T-cell (primary cell): ENCODE data around the gene COMMD7. TPM values are rescaled to one million over a fixed set of nuclear protein-coding genes. Genes with fewer than 3 reads are reported as not detected.
A peak's percentile ranks its signal among the peaks of the same experiment; 100 is the strongest.

Experiments
- ATAC-seq, 4 experiments: fragments of 200-7000 bp in 3 of 4; fragments of 150-1000 bp in 1 of 4; cut with Tn5 transposase; replicated peaks in 1 of 4; 1 replicate in 3 of 4; 2 replicates in 1 of 4; pipeline ENCODE4 v1.10.0; 2021; ENCODE audit warnings: moderate library complexity in 3 of 4, mild to moderate bottlenecking in 2 of 4, moderate number of reproducible peaks in 1 of 4
- CTCF ChIA-PET, 2 donors: fragments of 300-600 bp; sonication (Branson Sonifier 250); formaldehyde crosslinking; loops; one replicate each; lab custom pipeline; 2022; ENCODE audit warnings: antibody characterized with exemption in 2 of 2; lab: Charles Lee
- POLR2A ChIA-PET, 2 donors: fragments of 300-600 bp; sonication (Branson Sonifier 250); formaldehyde crosslinking; loops; one replicate each; lab custom pipeline; 2022; ENCODE audit warnings: antibody characterized with exemption in 2 of 2; lab: Charles Lee
- DNase-seq, 35 experiments: peaks; one replicate each; pipeline versions ENCODE4 v3.0.0 to v3.0.0-alpha.2; 2013 to 2023
- H3K27ac ChIP-seq: one replicate; pipeline ENCODE4 v1.5.1; 2013; ENCODE audit warnings: low read length
- H3K27me3 ChIP-seq, 2 experiments: replicated peaks in 1 of 2; 1 replicate in 1 of 2; 2 replicates in 1 of 2; pipeline versions ENCODE4 v1.6.1 to v1.7.0; 2013; ENCODE audit warnings: low read length in 1 of 2, mixed read lengths in 1 of 2; ENCODE audit not compliant: control insufficient read depth in 2 of 2, insufficient read depth in 2 of 2; ENCODE audit errors: extremely low read depth in 1 of 2
- H3K36me3 ChIP-seq, 2 donors: 1 replicate in 1 of 2; 2 replicates in 1 of 2; pipeline versions ENCODE4 v1.6.1 to v1.7.0; 2013; ENCODE audit warnings: low read length in 1 of 2; ENCODE audit not compliant: control insufficient read depth in 2 of 2, insufficient read depth in 1 of 2; ENCODE audit errors: extremely low read depth in 1 of 2
- H3K4me1 ChIP-seq, 2 experiments: 1 replicate in 1 of 2; 2 replicates in 1 of 2; pipeline versions ENCODE4 v1.6.1 to v1.7.0; 2013; ENCODE audit warnings: low read length in 2 of 2, mixed read lengths in 1 of 2; ENCODE audit not compliant: insufficient read depth in 2 of 2, control insufficient read depth in 1 of 2; ENCODE audit errors: extremely low read depth in 1 of 2
- H3K4me3 ChIP-seq, 2 donors: 1 replicate in 1 of 2; 2 replicates in 1 of 2; pipeline versions ENCODE4 v1.5.1 to v1.7.0; 2013; ENCODE audit warnings: mild to moderate bottlenecking in 2 of 2, low read length in 1 of 2, moderate library complexity in 1 of 2; ENCODE audit not compliant: control insufficient read depth in 1 of 2; ENCODE audit errors: extremely low read depth in 1 of 2
- H3K9me3 ChIP-seq: 2 replicates; pipeline ENCODE4 v1.7.0; 2013
- H3K27ac Mint-ChIP-seq, 2 donors: one replicate each; pipeline ENCODE4 v1.8.0; 2020 to 2021; ENCODE audit warnings: mild to moderate bottlenecking in 2 of 2, mixed read lengths in 2 of 2
- H3K27me3 Mint-ChIP-seq, 2 donors: one replicate each; pipeline ENCODE4 v1.8.0; 2021 to 2022; ENCODE audit warnings: mixed read lengths in 2 of 2
- H3K36me3 Mint-ChIP-seq: one replicate; pipeline ENCODE4 v1.8.0; 2021; ENCODE audit warnings: mixed read lengths
- H3K4me1 Mint-ChIP-seq, 3 donors: one replicate each; pipeline ENCODE4 v1.8.0; 2020 to 2022; ENCODE audit warnings: mixed read lengths in 3 of 3, mild to moderate bottlenecking in 1 of 3
- H3K4me3 Mint-ChIP-seq, 3 donors: one replicate each; pipeline ENCODE4 v1.8.0; 2020 to 2022; ENCODE audit warnings: mild to moderate bottlenecking in 3 of 3, mixed read lengths in 3 of 3, moderate library complexity in 3 of 3
- H3K9me3 Mint-ChIP-seq, 3 donors: one replicate each; pipeline ENCODE4 v1.8.0; 2020 to 2022; ENCODE audit warnings: mixed read lengths in 3 of 3
- WGBS: methylation state at CpG from one replicate; pipeline ENCODE4 v1.1.5; 2013; ENCODE audit warnings: missing lambda C conversion rate; ENCODE audit not compliant: insufficient coverage; 5-methylcytosine and 5-hydroxymethylcytosine counted together
- total RNA-seq, 35 experiments: library from RNA in 6 of 35; stranded (reverse) in 6 of 35; fragments of 120-200 nt in 1 of 35; gene quantifications; one replicate each; pipeline versions ENCODE4 v1.2.1 to v1.2.4 and lab custom pipeline; 2013 to 2026

The COMMD7 gene
- total RNA-seq (10 to 100 TPM; 35.5 to 48.1 (median 37.4) TPM), total RNA-seq (lab: John Stamatoyannopoulos, UW) (6.7 to 23.6 (median 15.8) reads per million in 29 experiments)
- total RNA-seq (2013) = 44.7 TPM

DNA sequence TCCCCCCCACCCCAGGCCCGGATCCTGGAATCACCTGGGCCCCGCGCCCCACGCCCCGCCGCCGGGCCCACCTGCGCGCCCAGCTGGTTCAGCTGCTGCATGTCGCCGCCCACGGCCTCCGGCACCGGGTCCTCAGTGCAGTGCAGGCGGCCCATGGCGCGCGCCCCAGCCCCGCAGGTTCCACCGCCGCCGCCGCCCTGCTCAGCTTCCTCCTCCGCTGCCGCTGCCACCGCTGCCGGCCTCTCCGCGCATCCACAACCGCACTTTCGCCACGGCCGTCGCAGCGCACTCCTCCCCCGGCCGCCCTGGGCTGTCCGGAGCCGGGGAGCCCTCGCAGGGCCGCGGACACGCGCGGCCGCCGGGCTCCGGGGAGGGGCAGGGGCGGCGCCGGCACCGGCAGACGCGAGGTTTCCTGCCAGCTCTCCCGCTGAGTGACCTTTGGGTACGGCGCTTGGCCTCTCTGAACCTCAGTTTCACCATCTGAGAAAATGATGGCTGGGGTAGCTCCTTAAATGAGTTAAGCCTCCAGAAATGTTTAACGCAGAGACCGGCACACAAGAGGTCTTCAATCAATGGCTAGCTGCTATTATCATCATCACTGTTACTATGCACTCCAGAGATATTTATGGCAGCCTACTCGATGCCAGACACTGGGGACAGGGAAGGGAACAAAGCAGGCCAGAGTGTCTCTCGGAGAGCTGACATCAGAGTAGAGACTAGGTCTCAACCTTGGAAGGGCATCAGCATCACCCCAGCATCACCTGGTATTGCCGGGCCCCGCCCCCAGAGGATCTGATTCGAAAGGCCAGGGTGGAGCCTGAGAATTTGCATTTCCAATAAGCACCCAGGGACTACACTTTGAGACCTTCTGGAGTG, at the start of gene COMMD7:
TSS of gene COMMD7 (minus strand) at position 231 of the 876 bp plus-strand sequence. CDS start at position 155, 76 bp downstream.
- Mint-ChIP-seq H3K9me3 (no peaks in the 10 kb centered on the region), H3K36me3 (no peaks in the 10 kb centered on the region), H3K4me3 (peak within 1 kb of the TSS; percentile 94 to 99 (median 98)), H3K27me3 (no peaks in the 10 kb centered on the region), H3K4me1 (peaks cover 30 to 39% (median 35%) of the 10 kb centered on the region in 3 donors), H3K27ac (peak within 1 kb of the TSS; percentile 97 to 99)
- Histone ChIP-seq H3K27ac (peak within 1 kb of the TSS; percentile 91), H3K36me3 (no peaks in the 10 kb centered on the region), H3K4me1 (peaks cover 6 to 30% of the 10 kb centered on the region in 2 experiments), H3K4me3 (peak within 1 kb of the TSS; percentile 63 to 94), H3K9me3 (no peaks in the 10 kb centered on the region), H3K27me3 (no peaks in the 10 kb centered on the region)
- under 1% methylated on average over 56 of the region's 64 CpGs for WGBS
- ChIA-PET CTCF (interaction anchor here in 1 of 2 donors (0.8 to 1.8 kb wide), 3 partner anchors 19 to 70 kb away, joined by 3 to 8 read pairs (median 3); no protein-coding TSS in a partner anchor), POLR2A (interaction anchor here in 1 of 2 donors (0.6 kb wide), 1 partner anchor 1762 kb away, joined by 5 read pairs; no protein-coding TSS in a partner anchor)
- DNase-seq (peak; percentile 38 to 73 (median 57)), ATAC-seq (peak; percentile 81 to 87 (median 85))

DNA sequence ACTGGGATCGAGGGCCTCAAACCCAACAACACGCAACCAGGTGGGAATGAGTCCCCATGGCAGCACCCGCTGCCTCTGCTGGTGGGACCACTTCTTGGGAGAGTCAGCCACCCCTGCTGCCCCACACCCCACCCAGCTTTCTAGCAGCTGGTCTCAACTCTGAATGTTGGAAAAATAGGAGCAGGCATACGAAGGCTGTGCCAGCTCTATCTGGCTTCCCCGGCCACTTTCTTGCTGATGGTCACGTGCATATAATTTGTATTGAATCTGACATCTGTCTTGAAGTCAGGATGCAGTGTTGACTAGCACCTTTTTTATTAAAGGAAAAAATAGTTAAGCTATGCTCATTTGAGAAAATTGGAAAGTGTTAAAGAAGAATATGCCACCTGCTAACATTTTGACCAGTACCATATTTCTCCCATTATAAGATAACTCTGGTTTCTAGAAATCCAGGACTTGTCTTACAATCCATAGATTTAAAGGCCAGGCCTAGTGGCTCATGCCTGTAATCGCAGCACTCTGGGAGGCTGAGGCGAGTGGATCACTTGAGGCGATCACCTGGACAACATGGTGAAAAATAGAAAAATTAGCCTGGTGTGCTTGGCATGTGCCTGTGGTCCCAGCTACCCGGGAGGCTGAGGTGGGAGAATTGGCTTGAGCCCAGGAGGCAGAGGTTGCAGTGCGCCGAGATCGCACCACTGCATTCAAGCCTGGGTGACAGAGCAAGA, 49.6 kb upstream of the COMMD7 start:
- Mint-ChIP-seq H3K27ac (peak overlapping the region; percentile 86 to 92), H3K36me3 (no peaks in the 10 kb centered on the region), H3K9me3 (no peaks in the 10 kb centered on the region), H3K4me3 (peak overlapping the region in 1 of 3 donors; percentile 71), H3K4me1 (peaks cover 58 to 64% (median 61%) of the 10 kb centered on the region in 3 donors), H3K27me3 (no peaks in the 10 kb centered on the region)
- Histone ChIP-seq H3K27ac (peak overlapping the region; percentile 66), H3K27me3 (no peaks in the 10 kb centered on the region), H3K4me1 (peaks cover 22 to 52% of the 10 kb centered on the region in 2 experiments), H3K4me3 (peak overlapping the region in 1 of 2 donors; percentile 0), H3K36me3 (no peaks in the 10 kb centered on the region), H3K9me3 (no peaks in the 10 kb centered on the region)
- ATAC-seq (no peak), DNase-seq (no peak)
- ChIA-PET CTCF (interaction anchor here (0.5 to 1.0 kb wide), 4 partner anchors 27 to 387 kb away, joined by 3 to 6 read pairs (median 4); partner anchors contain the start of gene MAPRE1 (in 1 of the 2)), POLR2A (no interaction called here)
- WGBS = 93% methylated on average over 6 of the region's 13 CpGs

DNA sequence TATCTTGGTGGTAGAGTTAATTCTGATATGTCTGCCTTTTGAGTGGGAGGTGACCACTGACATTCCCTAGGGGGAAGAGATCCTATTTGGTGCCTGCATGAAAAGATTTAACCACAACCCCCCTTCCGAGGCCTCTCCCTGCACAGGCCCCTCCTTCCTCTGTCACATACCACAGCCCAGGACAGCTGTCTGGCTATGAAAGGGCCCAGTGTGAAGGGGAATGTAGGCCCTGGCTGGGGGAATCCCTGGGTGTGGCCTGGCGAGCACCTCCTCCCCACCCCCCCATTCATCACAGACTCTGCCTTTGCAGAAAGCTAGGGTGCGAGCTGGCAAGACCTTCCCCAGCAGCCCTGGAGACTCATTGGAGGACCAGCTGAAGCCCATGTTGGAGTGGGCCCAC, 49.0 kb upstream of the COMMD7 start:
- H3K4me1 ChIP-seq = peaks cover 22 to 52% of the 10 kb centered on the region in 2 experiments
- 58% methylated on average over 1 of the region's 3 CpGs for WGBS
- no peaks in the 10 kb centered on the region for H3K27me3 Mint-ChIP-seq
- no peaks in the 10 kb centered on the region for H3K9me3 Mint-ChIP-seq
- POLR2A ChIA-PET = no interaction called here
- DNase-seq (peak in 30 of 35 experiments; percentile 11 to 63 (median 32)), ATAC-seq (peak; percentile 14 to 74 (median 42))
- H3K4me3 Mint-ChIP-seq = peak overlapping the region in 1 of 3 donors; percentile 71
- peak overlapping the region; percentile 86 to 92 for H3K27ac Mint-ChIP-seq
- peak overlapping the region in 1 of 2 donors; percentile 0 for H3K4me3 ChIP-seq
- H3K27me3 ChIP-seq = no peaks in the 10 kb centered on the region
- peaks cover 57 to 63% (median 60%) of the 10 kb centered on the region in 3 donors for H3K4me1 Mint-ChIP-seq
- no peaks in the 10 kb centered on the region for H3K36me3 Mint-ChIP-seq
- H3K27ac ChIP-seq = peak overlapping the region; percentile 66
- no peaks in the 10 kb centered on the region for H3K9me3 ChIP-seq
- CTCF ChIA-PET = interaction anchor here (0.5 to 1.0 kb wide), 4 partner anchors 13 to 211 kb away, joined by 3 to 6 read pairs (median 4); partner anchors contain the start of gene MAPRE1 (in 1 of the 2)
- no peaks in the 10 kb centered on the region for H3K36me3 ChIP-seq

DNA sequence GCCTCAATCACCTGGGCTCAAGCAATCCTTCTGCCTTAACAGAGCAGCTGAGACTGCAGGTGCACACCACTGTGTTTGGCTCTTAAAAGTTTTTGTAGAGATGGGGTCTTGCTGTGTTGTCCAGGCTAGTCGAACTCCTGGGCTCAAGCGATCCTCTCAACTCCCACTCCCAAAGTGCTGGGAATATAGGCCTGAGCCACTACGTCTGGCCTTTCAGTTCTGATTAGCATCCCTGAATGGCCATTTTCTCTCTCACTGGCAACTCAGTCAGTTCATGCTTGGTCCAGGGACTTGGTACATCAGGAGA, 47.4 kb upstream of the COMMD7 start:
- Mint-ChIP-seq H3K9me3 (no peaks in the 10 kb centered on the region), H3K27me3 (no peaks in the 10 kb centered on the region), H3K27ac (peak overlapping the region in 1 of 2 donors; percentile 92), H3K4me1 (peaks cover 45 to 47% (median 46%) of the 10 kb centered on the region in 3 donors), H3K36me3 (no peaks in the 10 kb centered on the region), H3K4me3 (no peak overlapping the region)
- Histone ChIP-seq H3K36me3 (no peaks in the 10 kb centered on the region), H3K4me1 (peaks cover 20 to 40% of the 10 kb centered on the region in 2 experiments), H3K4me3 (no peak overlapping the region), H3K27me3 (no peaks in the 10 kb centered on the region), H3K9me3 (no peaks in the 10 kb centered on the region), H3K27ac (no peak overlapping the region)
- ATAC-seq (no peak), DNase-seq (no peak)
- POLR2A ChIA-PET = no interaction called here
- CTCF ChIA-PET = interaction anchor here (1.0 to 1.1 kb wide), 4 partner anchors 30 to 154 kb away, joined by 3 to 6 read pairs (median 3); no protein-coding TSS in a partner anchor
- WGBS = 78% methylated on average over 3 of the region's 3 CpGs

DNA sequence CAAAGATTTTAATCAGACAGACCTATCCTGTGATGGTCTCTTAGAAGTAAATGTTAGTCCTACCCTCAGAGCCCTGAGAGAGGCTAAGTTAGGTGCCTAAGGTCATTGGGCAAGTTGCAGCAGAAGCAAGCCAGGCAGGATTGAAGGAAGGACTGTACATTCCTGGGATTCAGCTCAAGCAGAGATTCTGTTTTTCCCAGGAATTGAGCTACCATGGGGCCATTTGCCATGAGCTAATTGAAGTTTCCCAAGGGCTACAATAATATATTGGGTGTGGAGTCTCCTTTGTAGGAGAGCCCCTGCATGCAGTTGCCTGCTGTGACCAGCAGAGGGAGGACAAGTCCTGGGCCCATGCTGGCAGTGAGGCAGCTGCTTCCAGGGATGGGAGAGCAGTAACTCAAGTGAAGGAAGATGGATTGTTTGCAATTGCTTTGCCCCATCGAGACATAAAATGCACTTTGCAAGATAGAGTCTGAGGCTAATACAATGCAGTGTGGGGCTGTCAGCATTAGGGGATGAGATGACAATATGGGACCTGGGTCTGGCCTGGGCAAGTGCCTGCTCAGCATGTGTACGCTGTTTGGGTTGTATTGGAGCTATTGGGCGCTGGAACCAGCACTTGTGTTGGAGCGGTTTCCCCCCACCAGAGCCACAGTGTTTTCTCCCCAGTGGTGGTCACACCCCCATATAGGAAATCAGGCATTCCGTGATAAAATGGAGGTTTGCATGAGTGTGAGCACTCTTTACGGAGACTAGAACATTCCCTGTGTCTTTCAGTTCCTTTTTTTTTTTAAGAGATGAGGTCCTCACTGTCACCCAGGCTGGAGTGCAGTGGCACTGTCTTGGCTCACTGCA, 46.9 kb upstream of the COMMD7 start:
- Histone ChIP-seq H3K36me3 (no peaks in the 10 kb centered on the region), H3K27ac (no peak overlapping the region), H3K9me3 (no peaks in the 10 kb centered on the region), H3K4me1 (peaks cover 20 to 34% of the 10 kb centered on the region in 2 experiments), H3K4me3 (no peak overlapping the region), H3K27me3 (no peaks in the 10 kb centered on the region)
- Mint-ChIP-seq H3K4me1 (peaks cover 39 to 41% (median 40%) of the 10 kb centered on the region in 3 donors), H3K36me3 (no peaks in the 10 kb centered on the region), H3K9me3 (no peaks in the 10 kb centered on the region), H3K27me3 (no peaks in the 10 kb centered on the region), H3K4me3 (no peak overlapping the region), H3K27ac (no peak overlapping the region)
- DNase-seq (peak; percentile 30 to 81 (median 61)), ATAC-seq (peak; percentile 56 to 81 (median 70))
- CTCF ChIA-PET = interaction anchor here (0.6 to 1.1 kb wide), 8 partner anchors 12 to 505 kb away, joined by 3 to 6 read pairs (median 3); no protein-coding TSS in a partner anchor
- POLR2A ChIA-PET = no interaction called here
- 40% methylated on average over 2 of the region's 6 CpGs for WGBS
